Measurements from ENCODE around the gene CNGA2.

DNA sequence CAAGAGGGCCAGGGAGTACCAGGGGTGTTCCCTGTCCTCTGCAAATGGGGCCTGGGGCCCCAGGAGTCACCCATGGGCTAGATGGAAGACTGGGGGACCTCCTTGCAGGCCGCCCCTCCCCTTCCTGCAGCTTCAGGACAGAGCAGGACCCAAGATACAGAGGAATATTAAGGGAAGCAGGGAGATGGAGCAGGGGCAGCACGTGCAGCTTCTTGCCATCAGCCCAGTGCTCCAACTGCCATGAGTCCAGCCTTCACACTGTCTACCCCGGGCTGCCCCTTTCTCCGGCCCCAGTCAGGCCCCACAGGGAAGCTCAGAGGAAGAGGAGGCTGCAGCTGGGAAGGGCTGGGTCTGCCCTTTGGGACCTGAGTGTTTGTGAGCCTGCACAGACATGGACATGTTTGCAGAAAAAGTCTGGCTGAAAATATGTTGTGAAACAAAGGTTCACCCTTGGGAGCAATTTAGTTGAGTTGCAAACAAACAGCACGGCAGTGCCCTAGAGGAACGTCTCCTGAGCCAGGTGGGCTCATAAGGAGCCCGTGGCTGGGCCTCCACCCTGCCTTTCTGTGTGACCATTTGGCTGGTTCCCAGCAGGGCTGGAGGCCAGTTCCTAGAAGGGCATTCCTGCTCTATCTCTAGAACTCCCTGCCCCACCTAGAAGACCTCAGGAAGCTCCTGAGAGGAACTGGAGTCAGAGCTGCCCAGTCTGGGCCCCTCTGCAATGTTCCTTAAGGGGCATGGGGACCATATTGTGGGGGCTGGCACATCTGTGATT, 9.8 kb upstream of the CNGA2 start:
- TF ChIP-seq CTCF (IDR thresholded peaks at IDR 0.05; ENCODE audit: insufficient read depth, low read length, poor library complexity, severe bottlenecking): no peak
- TF ChIP-seq EZH2phosphoT487 (conservative IDR thresholded peaks at IDR 0.05; ENCODE audit: low read length): no peak
